PC-3 (cell line): ENCODE data around the gene FBXO9. TPM values are rescaled to one million over a fixed set of nuclear protein-coding genes. Genes with fewer than 3 reads are reported as not detected.

Source experiments
- ATAC-seq: fragments of 200-7000 bp; cut with Tn5 transposase; 2 replicates; pipeline ENCODE4 v1.9.1; 2020; ENCODE audit warnings: mild to moderate bottlenecking, moderate library complexity
- BruUV-seq: library from RNA; stranded (reverse); fragments of 400-500 nt; replicated peaks from 2 replicates; lab custom pipeline; 2021; lab: Mats Ljungman, UMichigan
- CTCF ChIA-PET: fragments of 300-600 bp; sonication (Branson Sonifier 250); formaldehyde crosslinking; loops from one replicate; lab custom pipeline; 2022; ENCODE audit warnings: antibody characterized with exemption; lab: Charles Lee
- POLR2A ChIA-PET: fragments of 300-600 bp; sonication (Branson Sonifier 250); formaldehyde crosslinking; loops from one replicate; lab custom pipeline; 2022; ENCODE audit warnings: antibody characterized with exemption; ENCODE audit not compliant: unreplicated experiment; lab: Charles Lee
- DNase-seq: peaks from one replicate; pipeline ENCODE4 v3.0.0-alpha.2; 2015
- H2AFZ ChIP-seq: fragments of 300-600 bp; sonication (generic); 2 replicates; pipeline ENCODE4 v1.6.0; 2016; ENCODE audit warnings: antibody characterized with exemption, low read length
- H3F3A ChIP-seq: fragments of 300-600 bp; sonication (generic); one replicate; pipeline ENCODE4 v1.6.0; 2017; ENCODE audit warnings: antibody characterized with exemption, low read length, control low read depth, mild to moderate bottlenecking; ENCODE audit not compliant: unreplicated experiment
- H3K27ac ChIP-seq: fragments of 300-600 bp; sonication (generic); 2 replicates; pipeline ENCODE4 v1.5.1; 2016; ENCODE audit warnings: mild to moderate bottlenecking, low read length
- H3K27me3 ChIP-seq: fragments of 300-600 bp; sonication (generic); 2 replicates; pipeline ENCODE4 v1.6.1; 2016; ENCODE audit warnings: low read length, mixed read lengths
- H3K36me3 ChIP-seq: fragments of 300-600 bp; sonication (generic); 2 replicates; pipeline ENCODE4 v1.6.1; 2016; ENCODE audit warnings: low read depth, mixed run types, low read length, mixed read lengths
- H3K4me1 ChIP-seq: fragments of 300-600 bp; sonication (generic); 2 replicates; pipeline ENCODE4 v1.5.1; 2016; ENCODE audit warnings: low read length; ENCODE audit not compliant: insufficient read depth
- H3K4me2 ChIP-seq: fragments of 300-600 bp; sonication (generic); 2 replicates; pipeline ENCODE4 v1.6.0; 2016; ENCODE audit warnings: low read length
- H3K4me3 ChIP-seq: fragments of 300-600 bp; sonication (generic); 2 replicates; pipeline ENCODE4 v1.5.1; 2016; ENCODE audit warnings: mild to moderate bottlenecking, low read length, mixed read lengths
- H3K79me2 ChIP-seq: fragments of 300-600 bp; sonication (generic); 2 replicates; pipeline ENCODE4 v1.6.1; 2017; ENCODE audit warnings: low read length, mixed read lengths
- H3K9ac ChIP-seq: fragments of 300-600 bp; sonication (generic); 2 replicates; pipeline ENCODE4 v1.6.0; 2016; ENCODE audit warnings: mild to moderate bottlenecking, low read length
- H3K9me2 ChIP-seq: fragments of 300-600 bp; sonication (generic); replicated peaks from 2 replicates; pipeline ENCODE4 v1.6.1; 2016; ENCODE audit warnings: mixed run types, low read length, mixed read lengths
- H3K9me3 ChIP-seq: fragments of 300-600 bp; sonication (generic); 2 replicates; pipeline ENCODE4 v1.6.1; 2016; ENCODE audit warnings: low read length, mixed read lengths
- H4K20me1 ChIP-seq: fragments of 300-600 bp; sonication (generic); 2 replicates; pipeline ENCODE4 v1.6.1; 2016; ENCODE audit warnings: low read length, mixed read lengths
- CTCF ChIP-seq: fragments of 300-600 bp; sonication (generic); conservative IDR thresholded peaks from 2 replicates; pipeline ENCODE4 v1.5.1; 2017; ENCODE audit warnings: antibody characterized with exemption, low read depth, mild to moderate bottlenecking, low read length
- EZH2 ChIP-seq: fragments of 300-600 bp; sonication (generic); IDR thresholded peaks from one replicate; pipeline ENCODE4 v1.6.1; 2017; ENCODE audit warnings: antibody characterized with exemption, mild to moderate bottlenecking, low read length; ENCODE audit not compliant: unreplicated experiment
- EZH2phosphoT487 ChIP-seq: fragments of 300-600 bp; sonication (generic); IDR thresholded peaks from 2 replicates; pipeline ENCODE4 v1.6.1; 2018; ENCODE audit warnings: mild to moderate bottlenecking, antibody characterized with exemption, low read length, borderline replicate concordance
- intact Hi-C: fragments of 100-400 bp; cut with micrococcal nuclease; formaldehyde crosslinking; loops from 2 replicates; pipeline ENCODE4 v1.9.0; 2023
- total RNA-seq: library from RNA; depleted of rRNA; stranded (reverse); fragments of >200 nt; gene quantifications from 2 replicates; pipeline ENCODE4 v1.2.3, GENCODE V29; 2014

Gene FBXO9
- total RNA-seq, 1 experiment from 2014 or later, result 54.6 TPM

GRCh38 chr6:53113742-53114141, 48.5 kb downstream of the FBXO9 start:
- Histone ChIP-seq H2AFZ (0 out of 2 replicates have a peak overlapping the region, but pooled peaks have one; percentile 8), H4K20me1 (no peaks in the 10 kb centered on the region), H3K9ac (peak overlapping the region; percentile 34), H3K9me3 (no peaks in the 10 kb centered on the region), H3K79me2 (no peaks in the 10 kb centered on the region), H3K4me1 (peaks cover 37% of the 10 kb centered on the region), H3K27ac (peak overlapping the region; percentile 96), H3K4me3 (no peak overlapping the region), H3K36me3 (0 out of 2 replicates have a peak, but pooled peaks cover 2% of the 10 kb centered on the region), H3K9me2 (no peaks in the 10 kb centered on the region), H3K4me2 (peak overlapping the region; percentile 81), H3K27me3 (no peaks in the 10 kb centered on the region), H3F3A (no peaks in the 10 kb centered on the region)
- intact Hi-C loops, result loop anchor here (5.0 kb wide), 1 partner anchor 434 kb away; the partner anchor contains the start of gene GCLC
- DNase-seq (no peak), ATAC-seq (no peak)
- CTCF ChIA-PET, result no interaction called here
- BruUV-seq, result no TSS peak
- POLR2A ChIA-PET, result no interaction called here
- no peak for TF ChIP-seq EZH2
- no peak for TF ChIP-seq EZH2phosphoT487

- TF ChIP-seq CTCF (no peak), EZH2 (no peak), EZH2phosphoT487 (no peak)
- H3K27me3 ChIP-seq, result no peaks in the 10 kb centered on the region
- no peaks in the 10 kb centered on the region for H3K9me2 ChIP-seq
- intact Hi-C loops, result no loop called here
- H3K9me3 ChIP-seq, result no peaks in the 10 kb centered on the region
- H3K9ac ChIP-seq, result no peak overlapping the region
- no peak overlapping the region for H3K27ac ChIP-seq
- DNase-seq, result no peak
- peaks cover 49% of the 10 kb centered on the region for H3K4me1 ChIP-seq
- no peak overlapping the region for H3K4me3 ChIP-seq
- no peak for ATAC-seq
- peaks cover 3% of the 10 kb centered on the region for H3F3A ChIP-seq
- H2AFZ ChIP-seq, result no peak overlapping the region
- H3K79me2 ChIP-seq, result no peaks in the 10 kb centered on the region
- ChIA-PET CTCF (interaction anchor here (0.7 kb wide), 1 partner anchor 56 kb away, joined by 3 read pairs; no protein-coding TSS in a partner anchor), POLR2A (no interaction called here)
- no peak overlapping the region for H3K4me2 ChIP-seq
- no peaks in the 10 kb centered on the region for H4K20me1 ChIP-seq
- BruUV-seq, result no TSS peak
- H3K36me3 ChIP-seq, result 0 out of 2 replicates have a peak, but pooled peaks cover 2% of the 10 kb centered on the region
These were observed 49.9 kb downstream of the FBXO9 start for GRCh38 chr6:53115113-53115512.

- Histone ChIP-seq H3K4me3 (no peak overlapping the region), H3K9me3 (no peaks in the 10 kb centered on the region), H3K27me3 (no peaks in the 10 kb centered on the region), H3K4me1 (peaks cover 53% of the 10 kb centered on the region), H3K4me2 (no peak overlapping the region), H3K36me3 (0 out of 2 replicates have a peak, but pooled peaks cover 2% of the 10 kb centered on the region), H4K20me1 (no peaks in the 10 kb centered on the region), H3F3A (peaks cover 3% of the 10 kb centered on the region), H3K79me2 (no peaks in the 10 kb centered on the region), H3K27ac (no peak overlapping the region), H2AFZ (no peak overlapping the region), H3K9me2 (no peaks in the 10 kb centered on the region), H3K9ac (no peak overlapping the region)
- CTCF ChIA-PET, result no interaction called here
- POLR2A ChIA-PET, result no interaction called here
- intact Hi-C loops, result no loop called here
- DNase-seq (no peak), ATAC-seq (no peak)
- no TSS peak for BruUV-seq
- no peak for TF ChIP-seq EZH2phosphoT487
- no peak for TF ChIP-seq EZH2
- no peak for TF ChIP-seq CTCF
These were observed 50.5 kb downstream of the FBXO9 start for GRCh38 chr6:53115741-53116140.
